ENCODE data around the gene GRM7. TPM values are rescaled to one million over a fixed set of nuclear protein-coding genes. Genes with fewer than 3 reads are reported as not detected.

The GRM7 gene
- total RNA-seq, 1 donor from 2014 or later: 0.37 TPM

DNA sequence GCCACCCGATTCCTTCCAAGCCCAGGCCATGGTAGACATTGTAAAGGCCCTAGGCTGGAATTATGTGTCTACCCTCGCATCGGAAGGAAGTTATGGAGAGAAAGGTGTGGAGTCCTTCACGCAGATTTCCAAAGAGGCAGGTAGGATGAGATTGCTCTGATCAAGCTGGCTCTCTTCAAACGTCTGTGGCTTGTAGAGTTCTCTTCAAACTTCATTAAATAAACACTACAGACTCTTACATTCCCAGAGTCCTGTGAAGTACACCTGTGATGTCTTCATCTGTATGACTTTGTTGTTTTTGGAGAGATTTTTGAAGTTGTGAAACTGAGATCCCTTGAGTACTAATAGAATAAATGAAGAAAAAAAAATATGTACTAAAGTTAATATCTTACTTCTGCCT lies 285.6 kb downstream of the GRM7 start:
- DNase-seq (ENCODE audit: low spot score): no peak

DNA sequence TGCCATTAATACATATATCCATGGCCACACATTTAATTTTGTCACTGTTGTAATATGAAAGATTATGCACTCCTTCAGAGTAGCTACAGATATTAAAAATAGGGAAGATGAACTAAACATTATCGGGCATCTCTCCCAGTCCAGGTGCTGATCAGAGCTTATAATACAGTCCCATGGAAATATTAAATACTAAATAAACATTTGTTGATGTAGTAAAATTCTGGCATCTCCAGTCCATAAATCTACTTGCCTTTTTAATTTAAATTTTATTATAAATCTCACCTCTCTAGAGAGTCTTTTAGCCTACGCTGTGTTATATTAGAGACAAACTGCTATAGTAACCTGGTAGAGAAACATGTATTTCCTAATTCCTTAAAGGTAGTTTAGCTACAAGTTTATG lies 297.6 kb downstream of the GRM7 start:
- no peak for DNase-seq (ENCODE audit: low spot score)

DNA sequence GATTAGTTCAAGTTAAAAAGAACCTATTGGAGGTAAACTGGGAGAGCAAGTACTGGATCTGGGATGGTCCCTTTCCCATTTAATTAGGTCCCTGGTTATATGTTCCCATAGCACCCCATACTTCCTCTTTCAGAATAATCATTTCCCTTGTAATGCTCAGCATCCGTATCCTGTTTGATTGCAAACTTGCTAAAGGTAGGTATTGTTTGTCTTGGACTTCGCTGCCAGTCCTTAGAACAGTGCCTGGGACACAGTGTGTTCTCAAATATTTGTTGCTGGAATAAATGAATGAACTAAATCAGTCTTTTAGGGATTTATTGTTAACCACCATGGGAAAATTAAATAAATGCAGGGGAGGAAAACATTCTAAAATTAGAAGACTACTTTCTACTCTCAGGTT lies 299.8 kb downstream of the GRM7 start:
- DNase-seq (ENCODE audit: low spot score): no peak

DNA sequence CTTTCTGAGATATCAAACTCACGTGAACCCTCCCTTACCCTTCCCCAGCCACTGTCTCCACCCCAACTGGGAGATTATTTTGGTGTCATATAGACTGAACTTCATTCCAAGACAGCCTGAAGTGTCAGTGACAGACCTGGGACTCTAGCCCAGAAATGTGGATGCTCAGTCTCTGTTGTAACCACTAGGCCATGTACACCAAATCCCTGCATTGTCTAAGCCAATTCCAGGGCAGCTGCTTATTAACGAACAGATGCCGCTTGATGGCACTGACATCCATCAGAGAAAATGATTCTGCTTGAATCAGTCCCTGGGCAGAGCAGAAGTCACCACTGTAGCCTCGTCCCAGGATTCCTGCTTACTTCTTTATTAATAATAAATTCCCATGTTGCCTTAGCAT lies 305.5 kb downstream of the GRM7 start:
- no peak for DNase-seq (ENCODE audit: low spot score)

DNA sequence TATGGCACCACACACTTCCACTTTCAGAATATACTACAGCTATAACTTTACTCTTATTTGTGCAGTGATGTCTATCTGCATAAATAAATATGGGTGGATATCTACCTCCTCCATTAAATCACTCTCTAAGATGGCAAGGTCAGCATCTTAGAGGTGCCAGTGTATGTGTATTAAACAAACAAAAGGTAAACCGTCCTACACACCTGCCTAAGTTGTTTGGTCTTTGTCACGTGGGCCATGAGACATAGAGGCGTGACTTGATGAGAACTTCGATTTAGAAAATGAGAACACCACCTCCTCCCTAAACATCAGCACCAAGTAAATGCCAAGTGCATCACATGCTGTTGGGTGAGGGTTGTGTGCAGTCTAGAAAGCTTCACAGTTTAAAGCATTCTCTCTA lies 310.6 kb downstream of the GRM7 start:
- no peak for DNase-seq (ENCODE audit: low spot score)

DNA sequence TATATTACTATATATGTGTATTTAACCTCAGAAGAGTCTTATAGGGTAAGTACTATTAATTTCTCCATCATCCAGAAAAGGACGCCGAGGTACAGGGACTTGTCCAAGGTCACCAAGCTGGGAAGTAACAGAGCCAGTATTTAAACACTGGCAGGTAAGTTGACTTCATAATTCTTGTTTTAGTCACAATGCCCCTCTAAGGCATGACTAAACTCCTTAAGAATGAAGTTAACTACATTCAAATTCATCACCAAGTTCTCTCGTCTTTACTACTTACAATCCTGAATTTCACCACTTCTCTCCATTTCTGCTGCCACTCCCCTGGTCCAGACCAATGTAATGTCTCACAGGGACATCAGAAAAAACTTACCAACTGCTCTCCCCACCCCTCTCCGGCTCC lies 312.1 kb downstream of the GRM7 start:
- no peak for DNase-seq (ENCODE audit: low spot score)

DNA sequence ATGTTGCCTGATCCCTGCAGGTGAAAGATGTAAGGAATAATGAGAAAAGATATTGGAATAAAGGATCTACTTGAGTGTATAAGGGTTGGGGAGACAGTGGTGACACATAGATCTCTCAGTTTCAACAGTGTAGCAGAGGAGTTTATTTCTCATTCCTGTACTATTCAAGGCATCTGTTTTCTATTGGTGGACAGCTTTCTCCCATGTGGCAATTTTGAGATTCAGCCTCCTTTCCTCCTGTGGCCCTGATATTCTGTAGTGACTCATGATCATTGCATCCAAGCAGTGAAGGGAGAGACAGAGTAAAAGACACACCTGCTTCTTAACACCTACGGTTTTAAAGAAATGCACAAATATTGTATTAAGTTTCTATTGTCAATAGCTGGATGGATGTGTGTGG lies 327.6 kb downstream of the GRM7 start:
- DNase-seq (ENCODE audit: low spot score): no peak

DNA sequence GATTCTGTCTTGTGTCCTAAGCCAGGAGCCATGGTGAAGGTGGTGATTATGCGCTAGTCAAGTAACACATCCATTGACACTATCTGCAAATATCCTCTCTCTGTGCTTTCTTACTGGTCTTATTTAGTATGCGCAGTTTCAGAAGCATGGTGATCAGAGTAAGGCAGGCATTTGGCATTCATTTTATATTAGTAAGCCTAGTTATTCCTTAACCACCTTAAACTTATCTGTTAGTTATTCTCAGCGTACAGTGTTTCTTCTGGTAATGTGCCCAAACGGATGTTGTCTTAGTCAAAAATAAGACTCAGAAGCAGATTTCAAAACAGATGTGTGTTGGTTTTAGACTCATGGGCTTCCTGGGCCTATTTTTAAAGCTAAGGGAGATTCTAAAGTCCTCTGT lies 329.2 kb downstream of the GRM7 start:
- no peak for DNase-seq (ENCODE audit: low spot score)

DNA sequence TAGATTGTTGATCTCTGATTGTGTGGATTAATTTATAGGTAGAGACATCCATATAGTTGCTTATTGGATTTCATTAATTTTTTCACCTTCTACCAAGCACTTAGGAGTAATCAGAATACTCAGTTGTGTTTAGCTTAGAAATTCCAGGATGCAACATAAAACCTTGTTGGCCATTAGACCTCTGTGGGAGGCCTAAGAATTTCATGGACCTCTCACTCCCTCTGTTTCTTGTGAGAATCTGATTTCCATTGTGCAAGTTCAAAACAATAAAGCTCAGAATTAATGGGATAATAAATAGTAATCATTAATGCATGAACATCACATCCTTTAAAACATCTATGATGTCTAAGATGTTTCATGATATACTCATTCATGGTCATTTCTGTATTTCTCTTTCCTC lies 332.4 kb downstream of the GRM7 start:
- no peak for DNase-seq (ENCODE audit: low spot score)

DNA sequence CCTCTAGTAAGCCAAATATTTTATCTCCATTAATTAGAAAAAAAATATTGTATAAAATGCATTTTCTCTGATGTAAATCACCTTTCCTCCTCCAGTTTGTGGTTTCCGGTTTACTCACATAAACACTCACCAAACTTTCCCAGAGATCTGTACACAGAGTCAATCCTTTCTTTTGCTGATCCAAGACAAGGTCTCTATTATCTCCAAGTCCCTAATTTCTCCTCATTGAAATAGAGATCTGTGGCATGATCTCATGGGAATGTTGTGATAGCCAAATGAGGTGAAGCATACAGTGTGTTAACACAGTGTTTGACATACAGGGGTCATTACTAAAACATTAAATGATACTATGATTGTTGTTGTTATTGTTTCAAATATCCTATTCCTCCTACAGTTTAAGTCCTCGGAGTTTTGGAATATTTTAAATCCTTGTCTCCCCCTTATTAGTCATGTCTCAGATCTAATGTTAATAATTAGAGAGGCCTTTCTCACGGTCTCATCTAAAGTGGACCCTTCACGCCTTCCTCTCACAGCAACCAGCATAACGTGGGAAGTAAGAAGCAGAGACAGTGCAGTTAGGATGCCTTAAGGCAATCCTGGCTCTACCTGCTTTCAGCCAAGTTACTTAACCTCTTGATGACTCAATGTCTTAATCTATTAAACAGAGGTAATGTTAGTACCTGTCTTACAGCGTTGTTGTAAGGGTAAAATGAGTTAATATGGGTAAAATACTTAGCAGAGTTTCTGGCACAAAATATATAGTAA lies 333.3 kb downstream of the GRM7 start:
- DNase-seq (ENCODE audit: low spot score): no peak

DNA sequence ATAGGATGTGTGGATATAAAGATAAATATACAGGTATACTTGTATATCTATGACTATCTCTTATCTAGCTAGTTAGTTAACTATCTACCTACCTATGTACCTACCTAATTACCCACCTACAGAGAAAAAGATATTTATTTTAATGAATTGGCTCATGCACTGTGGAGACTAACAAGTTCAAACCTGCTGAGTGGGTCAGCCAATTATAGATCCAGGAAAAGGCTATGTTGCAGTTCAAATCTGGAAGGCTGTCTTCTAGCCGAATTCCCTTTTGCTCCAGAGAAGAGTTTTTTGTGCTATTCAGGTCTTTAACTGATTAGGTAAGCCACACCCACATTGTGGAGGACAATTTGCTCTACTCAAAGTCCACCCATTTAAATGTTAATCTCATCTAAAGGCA lies 335.0 kb downstream of the GRM7 start:
- DNase-seq (ENCODE audit: low spot score): no peak

DNA sequence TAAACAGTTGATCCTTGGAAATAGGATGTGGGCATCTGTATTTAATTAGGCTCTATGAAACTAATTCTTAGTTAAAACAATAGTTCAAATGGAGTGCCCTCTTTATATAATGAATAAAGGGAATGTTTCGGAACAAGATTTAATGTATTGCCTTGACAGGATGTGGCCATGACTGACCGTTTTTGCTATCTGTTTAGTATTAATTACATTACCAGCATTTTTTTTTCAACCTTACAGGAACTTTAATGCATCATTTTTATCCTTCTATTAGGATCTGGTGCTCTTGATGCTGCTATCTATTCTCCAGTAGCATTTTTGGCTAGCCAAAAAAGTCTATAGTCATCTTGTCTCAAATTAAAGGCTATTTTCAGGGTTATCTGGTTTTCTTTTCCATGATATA lies 340.9 kb downstream of the GRM7 start:
- DNase-seq (ENCODE audit: low spot score): no peak

DNA sequence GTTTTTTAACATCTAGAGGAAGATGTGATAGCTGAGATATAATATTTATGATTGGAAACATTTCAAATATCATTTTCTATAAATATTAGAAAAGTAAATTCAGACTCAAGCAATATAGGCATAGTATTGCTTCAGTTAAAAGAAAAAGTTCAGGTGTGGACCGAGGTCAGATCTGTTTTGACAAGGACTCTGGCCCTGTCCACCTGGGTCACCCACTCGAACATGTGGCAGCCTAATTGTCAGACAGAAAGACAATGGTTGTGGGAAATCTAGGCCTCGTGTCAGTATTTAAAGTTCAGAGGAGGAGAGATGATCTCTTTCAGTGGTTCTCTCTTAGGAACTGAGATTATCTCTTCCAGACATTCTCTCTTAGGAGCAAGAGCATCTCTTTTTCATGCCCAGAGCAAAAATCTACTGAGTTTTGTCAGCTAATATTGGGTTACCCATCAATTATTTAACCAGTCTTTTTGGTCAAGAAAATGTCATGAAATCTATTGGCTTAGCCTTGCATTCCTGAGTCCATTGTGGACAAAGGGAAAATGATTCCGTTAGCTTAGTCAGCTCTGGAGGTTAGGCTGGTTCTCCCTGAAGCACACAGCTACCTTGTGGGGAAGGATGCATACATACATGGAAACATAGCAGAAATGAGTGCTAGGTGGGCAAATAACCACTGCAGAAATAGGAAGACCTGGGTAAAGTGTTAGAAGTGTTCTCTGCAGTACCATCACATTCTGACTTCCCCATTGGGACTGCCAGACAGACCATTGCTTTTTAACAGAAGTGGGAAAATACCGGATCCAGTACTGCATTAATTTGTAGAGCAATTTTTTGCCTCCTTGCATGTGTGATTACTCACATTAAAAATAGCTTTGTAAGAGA lies 343.3 kb downstream of the GRM7 start:
- no peak for DNase-seq (ENCODE audit: low spot score)

DNA sequence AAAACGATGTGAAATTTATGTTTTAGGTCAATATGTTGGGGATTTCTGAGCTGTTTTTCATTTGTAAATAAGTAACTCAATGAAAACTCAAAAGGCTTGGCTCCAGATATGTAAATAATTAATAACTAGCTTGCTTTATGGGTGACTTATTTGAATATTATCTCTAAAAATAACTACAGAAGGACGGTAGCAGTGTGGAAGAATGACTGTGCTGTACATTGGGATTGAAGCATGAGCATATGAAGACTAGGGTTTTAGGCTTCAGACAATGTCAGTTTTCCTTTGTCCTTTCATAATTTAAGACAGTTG lies 343.9 kb downstream of the GRM7 start:
- DNase-seq (ENCODE audit: low spot score): no peak

DNA sequence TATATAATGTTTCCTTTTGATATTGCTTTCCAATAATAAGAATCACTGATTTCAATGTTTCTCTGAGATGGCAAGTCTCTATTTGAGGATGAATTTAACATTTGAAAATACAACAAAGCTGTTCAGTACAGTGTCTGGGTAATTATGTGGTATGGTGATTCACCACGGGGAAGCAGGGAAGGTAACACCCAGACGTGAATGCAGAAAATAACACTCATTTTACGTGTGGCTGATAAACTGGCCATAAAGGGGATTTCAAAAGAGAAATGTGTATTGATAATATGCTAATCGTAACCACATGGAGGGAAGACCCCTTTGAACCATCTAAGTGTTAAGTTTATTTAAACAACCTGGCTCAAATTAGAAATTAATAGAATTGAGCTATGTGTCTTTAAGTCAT lies 344.6 kb downstream of the GRM7 start:
- no peak for DNase-seq (ENCODE audit: low spot score)

DNA sequence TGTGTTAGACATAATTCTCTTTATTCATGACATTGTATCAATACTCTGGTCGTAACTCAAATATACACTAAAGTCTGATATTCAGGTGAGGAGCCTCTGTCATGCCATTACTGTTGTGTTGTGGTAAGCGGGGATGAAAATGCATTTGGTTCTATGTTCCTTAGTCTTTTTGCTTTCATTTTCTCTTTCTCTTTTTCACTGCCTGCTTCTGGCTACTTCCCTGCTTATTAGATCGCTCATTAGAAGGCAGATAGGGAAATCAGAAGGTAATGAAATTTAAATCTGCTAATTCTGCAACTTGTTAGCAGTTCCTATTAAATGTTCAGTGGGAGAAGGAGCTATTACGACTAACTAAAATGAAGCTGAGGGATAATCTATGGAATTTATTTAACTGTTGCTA lies 345.0 kb downstream of the GRM7 start:
- DNase-seq (ENCODE audit: low spot score): no peak

DNA sequence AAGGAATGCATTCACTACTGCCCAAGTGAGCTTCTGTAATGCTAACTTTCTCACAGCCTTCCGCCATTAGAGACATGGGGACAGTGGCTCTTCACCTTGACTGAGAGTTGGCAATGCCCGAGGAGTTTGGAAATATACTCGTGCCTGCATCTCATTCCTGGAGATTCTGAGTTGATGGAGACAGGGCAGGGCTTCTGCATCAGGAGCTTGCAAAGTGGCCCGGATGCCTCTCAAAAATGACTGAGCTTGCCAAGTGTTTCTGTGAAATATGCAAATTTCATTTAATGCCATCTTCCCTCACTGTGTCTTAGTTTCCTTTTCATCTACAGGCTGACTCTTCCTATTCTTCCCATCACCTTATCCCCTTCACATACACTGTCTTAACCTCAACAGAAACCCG lies 346.2 kb downstream of the GRM7 start:
- no peak for DNase-seq (ENCODE audit: low spot score)

DNA sequence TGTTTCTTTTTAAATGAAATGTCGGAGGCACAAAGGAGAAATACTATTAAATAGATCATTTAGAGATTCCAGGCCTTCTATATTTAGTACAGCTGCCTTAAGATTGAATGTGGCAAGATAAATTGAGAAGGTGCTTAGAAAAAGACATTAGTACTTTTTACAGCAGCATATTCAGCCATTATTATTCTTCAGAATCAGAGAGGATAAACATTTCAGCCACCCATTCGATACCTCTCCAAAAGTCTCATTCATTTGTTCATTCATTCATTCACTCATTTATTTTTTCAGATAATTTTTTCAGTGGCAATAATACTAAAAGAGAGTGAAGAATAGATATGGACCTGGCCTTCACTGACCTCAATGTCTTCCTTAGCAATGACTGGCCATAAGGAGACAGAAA lies 347.0 kb downstream of the GRM7 start:
- DNase-seq (ENCODE audit: low spot score): no peak

DNA sequence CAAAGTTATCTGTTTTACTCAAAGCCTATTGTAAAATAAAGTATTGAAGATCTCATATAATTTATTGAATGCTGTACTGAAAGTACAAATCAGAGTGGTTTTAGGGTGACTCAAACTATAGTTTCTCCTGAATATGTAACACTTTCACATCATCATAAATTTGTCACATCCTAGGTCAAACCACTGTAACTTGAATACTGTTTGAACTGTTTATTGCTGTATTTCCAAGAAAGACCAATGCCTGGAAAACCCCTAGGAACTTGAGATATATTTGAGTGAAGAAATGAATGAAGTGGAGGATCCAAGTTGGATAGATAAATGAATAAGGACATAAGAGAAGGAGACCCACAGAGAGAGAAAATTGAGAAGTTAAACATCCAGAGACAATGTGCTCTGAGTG lies 348.2 kb downstream of the GRM7 start:
- DNase-seq (ENCODE audit: low spot score): no peak

DNA sequence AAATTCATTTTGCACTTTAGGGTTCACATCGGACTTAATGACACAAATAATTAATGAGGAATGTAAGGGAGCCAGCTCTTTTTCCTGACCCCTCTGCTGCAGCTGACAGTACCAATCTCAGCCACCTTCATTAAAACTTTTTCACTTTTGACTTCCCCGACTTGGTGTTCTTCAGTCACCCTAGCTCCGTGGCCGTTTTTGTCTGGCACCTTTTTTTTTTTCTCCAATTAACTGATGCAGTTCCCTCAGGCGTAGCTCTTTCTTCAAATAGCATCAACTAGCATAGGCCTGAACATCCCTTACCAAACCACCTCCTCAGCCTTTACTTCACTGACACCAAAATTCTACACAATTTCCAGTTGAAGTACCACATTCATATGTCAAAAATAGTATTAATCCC lies 350.8 kb downstream of the GRM7 start:
- DNase-seq (ENCODE audit: low spot score): no peak

DNA sequence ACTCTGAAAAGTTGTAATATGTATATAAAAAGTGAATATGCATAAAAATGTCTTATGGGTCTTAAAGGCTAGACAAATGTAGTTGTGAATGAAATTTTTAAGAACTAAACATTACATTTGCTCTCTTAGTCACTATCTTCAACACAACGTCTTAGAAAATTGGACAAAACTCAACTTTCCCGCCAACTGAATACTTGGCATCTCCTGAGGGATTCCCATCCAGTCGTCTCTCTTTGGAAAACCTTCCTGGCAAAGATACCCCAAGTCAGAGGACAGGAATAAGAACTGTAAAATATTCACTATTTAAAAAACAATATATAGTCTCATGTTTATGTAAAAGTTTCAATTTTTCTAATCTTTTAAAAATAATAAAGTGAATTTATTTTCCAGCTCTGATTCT lies 354.8 kb downstream of the GRM7 start:
- DNase-seq (ENCODE audit: low spot score): no peak

DNA sequence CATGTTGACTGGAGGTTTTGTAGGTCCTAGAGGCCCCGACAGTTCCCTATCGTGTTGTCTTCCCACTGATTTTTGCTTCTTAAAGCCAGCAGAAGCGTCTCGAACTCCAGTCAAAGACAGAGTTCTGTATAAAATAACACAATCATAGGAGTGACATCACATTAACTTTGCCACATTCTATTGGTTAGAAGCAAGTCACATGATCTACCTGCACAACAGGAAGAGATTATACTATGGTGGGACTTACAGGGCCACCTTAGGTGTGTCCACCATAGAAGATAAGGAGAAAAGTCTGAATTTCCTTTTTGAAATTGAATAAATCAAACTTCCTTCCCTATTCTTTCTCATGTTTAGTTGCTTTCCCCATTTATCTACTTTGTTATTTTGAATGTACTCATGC lies 365.5 kb downstream of the GRM7 start:
- no peak for DNase-seq (ENCODE audit: low spot score)

DNA sequence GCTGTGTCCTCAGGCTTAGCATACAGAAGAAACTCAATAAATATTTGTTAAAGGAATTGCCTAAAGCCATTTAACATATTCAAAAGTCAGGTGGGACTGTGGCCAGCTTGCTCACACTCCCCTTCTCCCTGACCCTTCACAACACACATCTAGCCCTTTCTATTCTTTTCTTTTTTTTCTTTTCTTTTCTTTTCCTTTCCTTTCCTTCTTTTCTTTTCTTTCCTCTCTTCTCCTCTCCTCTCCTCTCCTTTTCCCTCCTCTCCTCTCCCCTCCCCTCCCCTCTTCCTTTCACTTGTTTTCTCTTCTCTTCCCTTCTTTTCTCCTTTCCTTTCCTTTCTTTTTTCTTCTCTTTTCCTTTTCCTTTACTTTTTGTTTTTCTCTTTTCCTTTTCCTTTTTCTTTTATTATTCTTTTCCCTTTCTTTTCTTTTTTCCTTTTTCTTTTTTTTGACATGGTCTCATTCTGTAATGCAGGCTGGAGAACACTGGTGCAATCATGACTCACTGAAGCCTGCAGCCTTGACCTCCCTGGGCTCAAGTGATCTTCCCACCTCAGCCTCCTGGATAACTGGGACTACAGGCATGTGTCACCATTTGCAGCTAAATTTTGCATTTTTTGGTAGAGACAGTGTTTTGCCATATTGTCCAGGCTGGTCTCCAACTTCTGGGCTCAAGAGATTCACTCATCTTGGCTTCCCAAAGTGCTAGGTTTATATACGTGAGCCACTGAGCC lies 377.8 kb downstream of the GRM7 start:
- no peak for DNase-seq (ENCODE audit: low spot score)
